IPS-15b (cell line): ENCODE results near the gene ANKRD29.
"Not testable (repeated sequence)": the region's sequence is repeated elsewhere in the genome, so short reads cannot be mapped to it uniquely, and the experiment has no call there.

Source experiments
- H3K27me3 ChIP-seq: one replicate; pipeline ENCODE4 v1.6.1; 2013; ENCODE audit warnings: low read length; ENCODE audit not compliant: control insufficient read depth, insufficient read depth
- H3K36me3 ChIP-seq: one replicate; pipeline ENCODE4 v1.6.1; 2013; ENCODE audit warnings: low read length; ENCODE audit not compliant: control insufficient read depth, insufficient read depth
- H3K4me1 ChIP-seq: one replicate; pipeline ENCODE4 v1.6.1; 2013; ENCODE audit warnings: mild to moderate bottlenecking, low read length; ENCODE audit not compliant: control insufficient read depth, insufficient read depth
- H3K4me3 ChIP-seq: one replicate; pipeline ENCODE4 v1.5.1; 2013; ENCODE audit warnings: low read depth, low read length
- H3K9ac ChIP-seq: one replicate; pipeline ENCODE4 v1.6.1; 2013; ENCODE audit warnings: low read depth, mild to moderate bottlenecking, low read length
- H3K9me3 ChIP-seq: one replicate; pipeline ENCODE4 v1.6.1; 2013; ENCODE audit warnings: mild to moderate bottlenecking, low read length; ENCODE audit not compliant: control insufficient read depth, insufficient read depth

Gene ANKRD29

GRCh38 chr18:23652232-23652631, 10.5 kb downstream of the ANKRD29 start:
- Histone ChIP-seq H3K27me3 (no peaks in the 10 kb centered on the region), H3K9me3 (no peaks in the 10 kb centered on the region), H3K9ac (no peak overlapping the region), H3K4me1 (peaks cover 3% of the 10 kb centered on the region), H3K4me3 (no peak overlapping the region), H3K36me3 (no peaks in the 10 kb centered on the region)

- Histone ChIP-seq H3K4me3 (no peak overlapping the region), H3K9me3 (no peaks in the 10 kb centered on the region), H3K4me1 (peaks cover 3% of the 10 kb centered on the region), H3K27me3 (no peaks in the 10 kb centered on the region), H3K9ac (no peak overlapping the region), H3K36me3 (no peaks in the 10 kb centered on the region)
Measured at GRCh38 chr18:23650968-23651927, 11.5 kb downstream of the ANKRD29 start.

- peaks cover 3% of the 10 kb centered on the region for H3K4me1 ChIP-seq
- no peaks in the 10 kb centered on the region for H3K36me3 ChIP-seq
- no peak overlapping the region for H3K4me3 ChIP-seq
- no peaks in the 10 kb centered on the region for H3K27me3 ChIP-seq
- H3K9ac ChIP-seq = no peak overlapping the region
- H3K9me3 ChIP-seq = no peaks in the 10 kb centered on the region
Measured at GRCh38 chr18:23648940-23649607, 13.6 kb downstream of the ANKRD29 start.

- Histone ChIP-seq H3K9me3 (no peaks in the 10 kb centered on the region), H3K9ac (no peak overlapping the region), H3K4me3 (no peak overlapping the region), H3K27me3 (no peaks in the 10 kb centered on the region), H3K36me3 (no peaks in the 10 kb centered on the region), H3K4me1 (peaks cover 3% of the 10 kb centered on the region)
Measured at GRCh38 chr18:23648456-23648855, 14.3 kb downstream of the ANKRD29 start.

DNA sequence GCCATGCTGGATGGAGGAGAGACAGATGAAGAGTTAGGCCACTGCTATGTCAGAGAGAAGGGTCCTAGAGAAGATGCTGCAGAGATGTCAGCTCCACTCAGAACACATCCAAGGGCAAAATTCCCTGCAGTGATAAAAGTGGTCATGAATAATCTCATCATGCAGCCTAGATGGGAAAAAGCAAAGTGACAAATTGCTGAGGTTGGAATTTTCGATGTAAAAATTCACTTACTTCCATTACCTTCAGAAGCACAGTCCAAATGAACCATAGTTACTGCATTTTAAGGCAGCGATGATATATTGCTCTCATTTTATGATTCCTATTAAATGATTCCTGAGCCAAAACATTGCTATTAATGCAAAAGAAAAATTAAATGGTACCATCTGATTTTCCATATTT, 16.4 kb downstream of the ANKRD29 start:
- Histone ChIP-seq H3K4me3 (no peak overlapping the region), H3K9me3 (no peaks in the 10 kb centered on the region), H3K27me3 (no peaks in the 10 kb centered on the region), H3K36me3 (no peaks in the 10 kb centered on the region), H3K4me1 (peaks cover under 1% of the 10 kb centered on the region), H3K9ac (no peak overlapping the region)

DNA sequence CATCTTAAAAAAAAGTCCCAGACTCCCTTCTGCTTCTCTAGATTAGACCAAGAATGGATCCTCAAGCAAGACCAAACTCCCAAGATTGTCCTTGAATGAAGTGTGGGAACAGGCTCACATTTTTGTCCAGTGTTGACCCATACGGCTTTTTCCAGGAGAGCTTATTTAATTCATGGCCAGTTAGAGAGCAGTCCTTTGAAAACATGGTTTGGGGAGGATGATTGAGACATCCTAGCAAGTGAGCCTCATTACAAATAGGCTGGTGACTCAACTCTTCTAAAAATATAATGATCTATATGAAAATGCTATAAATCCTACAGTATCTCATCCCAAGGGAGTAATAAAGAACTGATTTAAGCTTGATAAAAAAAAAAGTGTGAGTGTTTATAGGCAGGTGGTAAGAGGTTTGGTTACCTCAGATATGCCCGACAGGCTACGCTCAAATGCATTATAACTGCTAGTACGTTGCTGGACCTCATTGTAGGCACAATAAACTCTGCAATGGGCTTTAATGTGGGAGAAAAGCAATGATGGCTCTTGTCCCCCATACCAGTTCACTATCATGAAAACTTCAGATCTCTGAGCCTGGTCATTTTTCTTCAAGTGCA, 17.0 kb downstream of the ANKRD29 start:
- Histone ChIP-seq H3K4me3 (no peak overlapping the region), H3K9ac (no peak overlapping the region), H3K27me3 (no peaks in the 10 kb centered on the region), H3K9me3 (no peaks in the 10 kb centered on the region), H3K36me3 (no peaks in the 10 kb centered on the region), H3K4me1 (no peaks in the 10 kb centered on the region)

DNA sequence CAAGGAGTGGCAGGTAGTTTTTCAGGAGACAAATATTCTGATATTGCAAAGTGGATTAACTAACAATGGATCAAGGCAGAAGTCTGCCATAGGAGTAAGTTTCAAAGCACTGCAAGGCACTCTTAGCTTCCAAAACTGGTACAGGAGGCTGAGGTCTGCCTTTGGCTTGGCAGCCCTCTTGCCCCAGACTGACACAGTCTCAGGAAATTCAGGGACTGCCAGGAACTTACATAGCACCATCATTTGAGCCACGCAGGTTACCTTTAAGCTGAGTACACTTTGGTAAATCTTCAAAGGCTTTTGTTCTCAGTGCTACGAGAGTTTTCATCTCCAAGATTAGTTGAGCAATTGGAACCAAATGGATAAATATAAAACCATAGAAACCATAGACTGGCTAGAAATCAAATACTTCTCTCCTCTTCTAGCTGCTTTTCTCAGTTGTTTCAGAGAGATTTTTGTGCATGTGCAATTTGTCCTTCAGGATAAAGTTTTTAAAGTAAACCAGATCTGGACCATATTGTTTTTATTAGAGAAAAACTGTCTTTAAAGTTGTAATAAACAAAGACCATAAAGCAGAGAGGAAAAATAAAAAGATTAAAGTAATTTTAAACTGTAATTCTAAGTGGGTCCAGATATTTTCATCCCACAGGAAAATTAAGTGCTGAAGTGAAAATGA, 18.8 kb downstream of the ANKRD29 start:
- no peak overlapping the region for H3K4me3 ChIP-seq
- H3K36me3 ChIP-seq = no peaks in the 10 kb centered on the region
- H3K9ac ChIP-seq = no peak overlapping the region
- H3K9me3 ChIP-seq = no peaks in the 10 kb centered on the region
- no peaks in the 10 kb centered on the region for H3K27me3 ChIP-seq
- no peaks in the 10 kb centered on the region for H3K4me1 ChIP-seq

DNA sequence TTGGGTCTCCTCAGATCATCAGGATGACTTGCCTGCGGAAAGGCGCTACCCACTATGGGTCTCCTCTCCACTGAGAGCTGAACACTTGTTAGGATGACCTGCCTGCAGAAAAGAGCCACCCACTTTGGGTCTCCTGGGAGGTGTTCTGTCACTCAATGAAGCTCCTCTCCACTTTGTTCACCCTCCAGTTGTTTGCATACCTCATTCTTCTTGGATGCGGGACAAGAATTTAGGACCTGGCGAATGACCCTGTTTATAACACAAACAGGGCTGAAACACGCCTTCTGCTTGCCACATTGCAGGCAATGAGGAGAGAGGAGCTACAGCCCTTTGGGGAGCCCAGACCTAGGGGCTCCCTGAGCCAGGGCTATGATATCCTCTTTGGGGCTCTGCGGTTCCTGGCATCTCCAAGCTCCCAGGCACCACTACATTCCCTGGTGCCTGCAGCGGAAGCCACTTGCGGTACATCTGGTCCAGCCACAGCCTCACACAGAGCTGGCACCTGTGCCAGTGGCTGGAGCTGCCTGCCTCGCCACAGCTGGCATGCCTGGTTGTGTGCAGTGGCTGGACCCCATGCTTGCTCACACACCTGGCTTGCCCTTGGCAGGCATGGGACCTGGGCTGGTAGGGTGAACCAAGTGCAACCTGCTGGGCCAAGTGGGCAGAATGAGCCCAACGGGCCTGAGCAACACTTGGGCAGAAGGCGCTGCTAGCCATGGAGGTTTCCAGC, 20.6 kb downstream of the ANKRD29 start:
- Histone ChIP-seq H3K27me3 (no peaks in the 10 kb centered on the region), H3K9ac (no peak overlapping the region), H3K36me3 (no peaks in the 10 kb centered on the region), H3K4me3 (no peak overlapping the region), H3K4me1 (no peaks in the 10 kb centered on the region), H3K9me3 (no peaks in the 10 kb centered on the region)

DNA sequence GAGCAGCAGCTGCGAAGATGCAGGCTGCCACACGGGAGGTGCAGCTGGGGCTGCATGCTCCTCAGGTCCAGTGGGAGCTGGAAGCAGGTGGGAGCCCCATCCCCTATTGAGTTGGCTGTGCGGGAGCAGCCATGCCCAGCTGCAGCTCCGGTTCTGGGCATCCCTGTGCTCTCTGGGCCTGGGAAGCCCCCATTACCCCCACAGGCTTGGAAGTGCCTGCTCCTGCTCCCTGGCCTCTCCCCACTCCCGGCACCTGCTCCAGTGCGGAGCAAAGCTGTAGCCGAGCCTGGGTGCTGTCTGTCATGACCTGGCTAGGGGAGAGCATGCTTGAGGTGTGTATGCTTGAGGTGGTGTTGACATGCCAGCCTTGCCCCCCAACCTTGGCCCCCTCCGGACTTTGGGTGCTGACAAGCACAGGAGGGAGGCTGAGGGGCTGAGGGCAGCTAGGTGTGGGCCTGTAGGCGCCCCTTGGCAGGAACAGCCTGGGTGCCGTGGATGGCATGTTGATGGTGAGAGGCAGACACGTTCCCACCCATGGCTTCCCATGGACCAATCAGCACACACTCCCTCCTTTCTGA, 21.5 kb downstream of the ANKRD29 start:
- Histone ChIP-seq H3K4me1 (no peaks in the 10 kb centered on the region), H3K9me3 (no peaks in the 10 kb centered on the region), H3K9ac (no peak overlapping the region), H3K36me3 (no peaks in the 10 kb centered on the region), H3K27me3 (no peaks in the 10 kb centered on the region), H3K4me3 (no peak overlapping the region)

GRCh38 chr18:23640052-23640451, 22.7 kb downstream of the ANKRD29 start:
- H3K9me3 ChIP-seq = no peaks in the 10 kb centered on the region
- H3K9ac ChIP-seq = no peak overlapping the region
- no peaks in the 10 kb centered on the region for H3K27me3 ChIP-seq
- no peaks in the 10 kb centered on the region for H3K36me3 ChIP-seq
- no peaks in the 10 kb centered on the region for H3K4me1 ChIP-seq
- H3K4me3 ChIP-seq = no peak overlapping the region

GRCh38 chr18:23636433-23636832, 26.3 kb downstream of the ANKRD29 start:
- H3K27me3 ChIP-seq, H3K36me3 ChIP-seq, H3K4me3 ChIP-seq, H3K9ac ChIP-seq, H3K4me1 ChIP-seq, H3K9me3 ChIP-seq: not testable (repeated sequence)
